Mesenchymal stem cell (in vitro differentiated cells and primary cell): ENCODE results near the gene ADRB2.

Source experiments
- DNase-seq: peaks from one replicate; pipeline ENCODE4 v3.0.0-alpha.2; 2013
- H2AFZ ChIP-seq: one replicate; pipeline ENCODE4 v1.6.1; 2013; ENCODE audit warnings: low read depth, mild to moderate bottlenecking, control low read depth, inconsistent platforms, low read length, moderate library complexity
- H2AK5ac ChIP-seq: 2 replicates; pipeline ENCODE4 v1.6.1; 2013; ENCODE audit warnings: low read length, moderate library complexity, mild to moderate bottlenecking, inconsistent platforms; ENCODE audit not compliant: severe bottlenecking
- H2BK120ac ChIP-seq: one replicate; pipeline ENCODE4 v1.6.1; 2013; ENCODE audit warnings: low read depth, mild to moderate bottlenecking, inconsistent platforms, low read length, moderate library complexity
- H2BK12ac ChIP-seq, 2 experiments: one replicate each; pipeline ENCODE4 v1.6.1; 2013; ENCODE audit warnings: inconsistent platforms in 2 of 2, low read length in 2 of 2, mild to moderate bottlenecking in 2 of 2, moderate library complexity in 2 of 2, control low read depth in 1 of 2
- H2BK15ac ChIP-seq: one replicate; pipeline ENCODE4 v1.6.1; 2013; ENCODE audit warnings: mild to moderate bottlenecking, low read depth, inconsistent platforms; ENCODE audit not compliant: poor library complexity, severe bottlenecking
- H2BK5ac ChIP-seq: 2 replicates; pipeline ENCODE4 v1.6.1; 2013; ENCODE audit warnings: low read depth, mild to moderate bottlenecking, low read length, control low read depth, inconsistent platforms; ENCODE audit not compliant: poor library complexity, severe bottlenecking
- H3K14ac ChIP-seq, 2 experiments: one replicate each; pipeline ENCODE4 v1.6.1; 2013; ENCODE audit warnings: inconsistent platforms in 2 of 2, low read length in 2 of 2, control low read depth in 1 of 2, mild to moderate bottlenecking in 1 of 2, moderate library complexity in 1 of 2
- H3K18ac ChIP-seq, 2 experiments: one replicate each; pipeline ENCODE4 v1.6.1; 2013; ENCODE audit warnings: inconsistent platforms in 2 of 2, low read length in 2 of 2, control low read depth in 1 of 2, low read depth in 1 of 2, mild to moderate bottlenecking in 1 of 2
- H3K23ac ChIP-seq, 2 experiments: one replicate each; pipeline ENCODE4 v1.6.1; 2013; ENCODE audit warnings: inconsistent platforms in 2 of 2, low read length in 2 of 2, mild to moderate bottlenecking in 2 of 2, moderate library complexity in 2 of 2, control low read depth in 1 of 2
- H3K27ac ChIP-seq: 2 replicates; pipeline ENCODE4 v1.5.1; 2013; ENCODE audit warnings: mild to moderate bottlenecking, moderate library complexity, low read length, control low read depth, inconsistent platforms; ENCODE audit not compliant: poor library complexity, severe bottlenecking
- H3K27me3 ChIP-seq, 2 experiments: 2 replicates each; pipeline versions ENCODE4 v1.6.1 to v1.7.0; 2013; ENCODE audit warnings: low read length in 2 of 2, mild to moderate bottlenecking in 2 of 2, moderate library complexity in 2 of 2, control low read depth in 1 of 2, inconsistent platforms in 1 of 2; ENCODE audit not compliant: control insufficient read depth in 1 of 2, insufficient read depth in 1 of 2
- H3K36me3 ChIP-seq, 2 experiments: 2 replicates each; pipeline versions ENCODE4 v1.6.1 to v1.7.0; 2013; ENCODE audit warnings: low read length in 2 of 2, control low read depth in 1 of 2, inconsistent platforms in 1 of 2, low read depth in 1 of 2, mild to moderate bottlenecking in 1 of 2; ENCODE audit not compliant: insufficient read depth in 2 of 2, control insufficient read depth in 1 of 2
- H3K4ac ChIP-seq, 2 experiments: one replicate each; pipeline ENCODE4 v1.6.1; 2013; ENCODE audit warnings: inconsistent platforms in 2 of 2, low read length in 2 of 2, mild to moderate bottlenecking in 2 of 2, moderate library complexity in 2 of 2, control low read depth in 1 of 2, low read depth in 1 of 2
- H3K4me1 ChIP-seq: 2 replicates; pipeline ENCODE4 v1.6.1; 2013; ENCODE audit warnings: low read depth, low read length, control low read depth; ENCODE audit not compliant: control insufficient read depth, insufficient read depth
- H3K4me2 ChIP-seq: 2 replicates; pipeline ENCODE4 v1.6.1; 2013; ENCODE audit warnings: low read length, mild to moderate bottlenecking, inconsistent platforms; ENCODE audit not compliant: poor library complexity, severe bottlenecking
- H3K4me3 ChIP-seq, 2 experiments: 2 replicates each; pipeline versions ENCODE4 v1.5.1 to v1.7.0; 2013; ENCODE audit warnings: low read length in 2 of 2, mild to moderate bottlenecking in 2 of 2, control low read depth in 1 of 2, low read depth in 1 of 2; ENCODE audit not compliant: insufficient read depth in 1 of 2
- H3K79me1 ChIP-seq: replicated peaks from 2 replicates; pipeline ENCODE4 v1.6.1; 2013; ENCODE audit warnings: mild to moderate bottlenecking, control low read depth, low read length, inconsistent platforms; ENCODE audit not compliant: poor library complexity, severe bottlenecking
- H3K9ac ChIP-seq: 2 replicates; pipeline ENCODE4 v1.7.0; 2013; ENCODE audit warnings: mild to moderate bottlenecking, low read length, moderate library complexity
- H3K9me3 ChIP-seq: 2 replicates; pipeline ENCODE4 v1.7.0; 2013; ENCODE audit warnings: mild to moderate bottlenecking, low read length; ENCODE audit not compliant: control insufficient read depth
- H4K8ac ChIP-seq: one replicate; pipeline ENCODE4 v1.6.1; 2013; ENCODE audit warnings: inconsistent platforms, mild to moderate bottlenecking, low read length, moderate library complexity
- H4K91ac ChIP-seq: one replicate; pipeline ENCODE4 v1.6.1; 2013; ENCODE audit warnings: mild to moderate bottlenecking, low read length, inconsistent platforms
- WGBS: methylation state at CpG from one replicate; pipeline ENCODE4 v1.1.7; 2013; ENCODE audit warnings: mixed read lengths; 5-methylcytosine and 5-hydroxymethylcytosine counted together

The ADRB2 gene

GRCh38 chr5:148866024-148866423 is 39.6 kb downstream of the ADRB2 start:
- WGBS: 68% methylated on average over 2 of the region's 2 CpGs
- Histone ChIP-seq H3K9ac (no peak overlapping the region), H3K4me2 (no peak overlapping the region)

GRCh38 chr5:148873120-148873519 is 46.7 kb downstream of the ADRB2 start:
- H3K4me3 ChIP-seq: no peak overlapping the region
- H4K8ac ChIP-seq: no peak overlapping the region
- H2AK5ac ChIP-seq: no peak overlapping the region
- H3K79me1 ChIP-seq: no peaks in the 10 kb centered on the region
- no peak overlapping the region for H3K27ac ChIP-seq
- H2BK12ac ChIP-seq: no peak overlapping the region
- no peak overlapping the region for H3K4ac ChIP-seq
- H3K14ac ChIP-seq: no peak overlapping the region
- no peak overlapping the region for H2BK120ac ChIP-seq
- H3K9ac ChIP-seq: no peak overlapping the region
- H3K18ac ChIP-seq: no peak overlapping the region
- no peak overlapping the region for H2AFZ ChIP-seq
- no peak overlapping the region for H2BK5ac ChIP-seq
- H3K27me3 ChIP-seq: no peaks in the 10 kb centered on the region
- no peak for DNase-seq
- no peaks in the 10 kb centered on the region for H3K36me3 ChIP-seq
- H3K4me2 ChIP-seq: no peak overlapping the region
- no peak overlapping the region for H2BK15ac ChIP-seq
- no peaks in the 10 kb centered on the region for H3K9me3 ChIP-seq
- no peaks in the 10 kb centered on the region for H3K4me1 ChIP-seq
- H4K91ac ChIP-seq: no peak overlapping the region
- H3K23ac ChIP-seq: no peak overlapping the region
- WGBS: 92% methylated on average over 4 of the region's 5 CpGs

More at GRCh38 chr5:148866024-148866423, 39.6 kb downstream of the ADRB2 start:
- Histone ChIP-seq H3K36me3 (no peaks in the 10 kb centered on the region), H3K4ac (no peak overlapping the region), H2BK15ac (no peak overlapping the region), H3K27me3 (peaks cover 0 to 6% of the 10 kb centered on the region in 2 experiments), H3K4me1 (peaks cover 2% of the 10 kb centered on the region), H3K4me3 (no peak overlapping the region), H4K91ac (no peak overlapping the region), H2BK120ac (no peak overlapping the region), H2BK12ac (no peak overlapping the region), H2AFZ (no peak overlapping the region), H3K23ac (no peak overlapping the region), H3K9me3 (no peaks in the 10 kb centered on the region), H2BK5ac (no peak overlapping the region), H2AK5ac (no peak overlapping the region), H3K14ac (no peak overlapping the region), H4K8ac (no peak overlapping the region), H3K79me1 (no peaks in the 10 kb centered on the region), H3K18ac (no peak overlapping the region), H3K27ac (no peak overlapping the region)
- DNase-seq: no peak

GRCh38 chr5:148873690-148874485 is 47.5 kb downstream of the ADRB2 start:
- Histone ChIP-seq H2BK5ac (no peak overlapping the region), H2BK120ac (no peak overlapping the region), H3K18ac (no peak overlapping the region), H4K8ac (no peak overlapping the region), H4K91ac (no peak overlapping the region), H3K4me2 (no peak overlapping the region), H3K36me3 (no peaks in the 10 kb centered on the region), H3K27me3 (no peaks in the 10 kb centered on the region), H3K9me3 (no peaks in the 10 kb centered on the region), H3K4ac (no peak overlapping the region), H3K9ac (no peak overlapping the region), H3K14ac (no peak overlapping the region), H3K4me3 (no peak overlapping the region), H2AK5ac (no peak overlapping the region), H2BK15ac (no peak overlapping the region), H2AFZ (no peak overlapping the region), H2BK12ac (no peak overlapping the region), H3K4me1 (no peaks in the 10 kb centered on the region), H3K27ac (no peak overlapping the region), H3K79me1 (no peaks in the 10 kb centered on the region), H3K23ac (no peak overlapping the region)
- 54% methylated on average over 2 of the region's 3 CpGs for WGBS
- DNase-seq: no peak

GRCh38 chr5:148875205-148875875 is 48.9 kb downstream of the ADRB2 start:
- WGBS: 71% methylated on average over 1 of the region's 4 CpGs
- no peak for DNase-seq

More at GRCh38 chr5:148875205-148875875, 48.9 kb downstream of the ADRB2 start:
- H4K8ac ChIP-seq: no peak overlapping the region
- no peak overlapping the region for H3K9ac ChIP-seq
- no peak overlapping the region for H3K4me2 ChIP-seq
- no peak overlapping the region for H2BK120ac ChIP-seq
- H3K4ac ChIP-seq: no peak overlapping the region
- no peak overlapping the region for H3K14ac ChIP-seq
- no peak overlapping the region for H2BK5ac ChIP-seq
- no peak overlapping the region for H2BK15ac ChIP-seq
- no peak overlapping the region for H2AK5ac ChIP-seq
- H4K91ac ChIP-seq: no peak overlapping the region
- H3K36me3 ChIP-seq: no peaks in the 10 kb centered on the region
- no peaks in the 10 kb centered on the region for H3K79me1 ChIP-seq
- no peak overlapping the region for H3K18ac ChIP-seq
- peaks cover 0 to 4% of the 10 kb centered on the region in 2 experiments for H3K27me3 ChIP-seq
- H3K9me3 ChIP-seq: no peaks in the 10 kb centered on the region
- no peaks in the 10 kb centered on the region for H3K4me1 ChIP-seq
- no peak overlapping the region for H2AFZ ChIP-seq
- H2BK12ac ChIP-seq: no peak overlapping the region
- no peak overlapping the region for H3K27ac ChIP-seq
- H3K23ac ChIP-seq: no peak overlapping the region
- H3K4me3 ChIP-seq: no peak overlapping the region
